Suprapubic skin (tissue), 4 donors: Measurements from ENCODE around the gene LPO. TPM values are rescaled to one million over a fixed set of nuclear protein-coding genes. Genes with fewer than 3 reads are reported as not detected.

ENCODE experiments used
- DNase-seq, 2 donors: peaks; one replicate each; pipeline ENCODE4 v3.0.0-alpha.2; 2019; ENCODE audit warnings: low spot score in 2 of 2
- H3K27ac ChIP-seq: fragments of 200-600 bp; sonication (generic); one replicate; pipeline ENCODE4 v1.5.1; 2019
- H3K27me3 ChIP-seq: fragments of 200-600 bp; sonication (generic); one replicate; pipeline ENCODE4 v1.5.1; 2019
- H3K36me3 ChIP-seq: fragments of 200-600 bp; sonication (generic); one replicate; pipeline ENCODE4 v1.5.1; 2019
- H3K4me1 ChIP-seq: fragments of 200-600 bp; sonication (generic); one replicate; pipeline ENCODE4 v1.5.1; 2019
- H3K4me3 ChIP-seq: fragments of 200-600 bp; sonication (generic); one replicate; pipeline ENCODE4 v1.5.1; 2019; ENCODE audit warnings: mild to moderate bottlenecking
- H3K9me3 ChIP-seq: fragments of 200-600 bp; sonication (generic); one replicate; pipeline ENCODE4 v1.5.1; 2019
- EP300 ChIP-seq: sonication (generic); formaldehyde crosslinking; IDR thresholded peaks from one replicate; pipeline ENCODE4 v1.6.1; 2017; ENCODE audit warnings: antibody characterized with exemption
- POLR2A ChIP-seq, 2 donors: fragments of 450-650 bp; IDR thresholded peaks; one replicate each; pipeline ENCODE4 v1.6.1; 2017; ENCODE audit warnings: antibody characterized with exemption in 2 of 2, mild to moderate bottlenecking in 2 of 2, moderate library complexity in 2 of 2
- POLR2AphosphoS5 ChIP-seq, 3 donors: sonication (generic); formaldehyde crosslinking; IDR thresholded peaks; one replicate each; pipeline ENCODE4 v1.6.1; 2017; ENCODE audit warnings: antibody characterized with exemption in 3 of 3
- WGBS: methylation state at CpG from one replicate; pipeline ENCODE4 v1.1.5; 2018; 5-methylcytosine and 5-hydroxymethylcytosine counted together
- total RNA-seq, 4 donors: library from RNA; depleted of rRNA; stranded (reverse); fragments of >200 nt; gene quantifications; one replicate each; pipeline ENCODE4 v1.1.0, GENCODE V29; 2016
- TF ChIP-seq, protein P1 (sequence below), 2 donors: fragments of 200-600 bp in 1 of 2; fragments of 450-650 bp in 1 of 2; sonication (generic) in 1 of 2; IDR thresholded peaks; one replicate each; pipeline ENCODE4 v1.5.1; 2016 to 2019; ENCODE audit warnings: antibody characterized with exemption in 2 of 2, mild to moderate bottlenecking in 1 of 2, moderate library complexity in 1 of 2

LPO gene
- total RNA-seq, 4 donors from 2014 or later = 0.19 to 0.23 TPM; not detected in 2

DNA sequence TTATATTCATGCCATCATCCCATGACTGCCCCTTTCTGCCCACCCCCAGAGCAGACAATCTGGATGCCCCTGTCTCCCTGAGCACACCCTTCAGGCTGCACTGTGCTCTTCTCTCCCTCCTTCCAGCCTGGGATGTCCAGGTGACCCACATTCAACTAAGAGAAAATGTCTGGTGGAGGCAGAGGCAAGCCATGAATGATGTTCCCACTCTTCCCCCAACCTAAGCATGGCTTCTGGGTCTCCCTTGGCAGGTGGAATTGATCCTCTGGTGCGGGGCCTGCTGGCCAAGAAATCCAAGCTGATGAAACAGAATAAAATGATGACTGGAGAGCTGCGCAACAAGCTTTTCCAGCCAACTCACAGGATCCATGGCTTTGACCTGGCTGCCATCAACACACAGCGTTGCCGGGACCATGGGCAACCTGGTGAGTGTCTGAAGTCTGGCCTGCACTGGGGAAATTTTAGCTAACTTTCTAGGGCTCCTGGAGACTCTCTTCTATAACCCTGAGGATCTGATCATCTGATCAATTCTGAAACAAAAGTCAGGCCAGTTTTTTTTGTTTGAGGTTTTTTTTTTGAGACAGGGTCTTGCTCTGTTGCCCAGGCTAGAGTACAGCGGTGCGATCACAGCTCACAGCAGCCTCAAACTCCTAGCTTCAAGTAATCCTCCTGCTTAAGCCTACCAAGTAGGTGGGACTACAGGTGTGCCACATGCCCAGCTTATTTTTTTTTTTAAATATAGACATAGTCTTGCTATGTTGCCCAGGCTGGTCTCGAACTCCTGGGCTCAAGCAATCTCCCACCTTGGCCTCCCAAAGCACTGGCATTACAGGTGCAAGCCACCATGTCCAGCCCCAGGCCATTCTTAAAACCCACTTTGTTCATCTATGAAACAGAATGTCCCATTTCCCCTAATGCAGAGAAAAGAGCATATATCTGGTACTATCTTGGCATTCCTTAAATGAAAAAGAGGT is 27.8 kb downstream of the LPO start:
- WGBS = 90% methylated on average over 7 of the region's 7 CpGs
- Histone ChIP-seq H3K9me3 (no peaks in the 10 kb centered on the region), H3K4me3 (no peak overlapping the region), H3K36me3 (no peaks in the 10 kb centered on the region), H3K4me1 (no peaks in the 10 kb centered on the region), H3K27me3 (peaks cover 52% of the 10 kb centered on the region), H3K27ac (no peak overlapping the region)
- TF ChIP-seq EP300 (no peak), POLR2A (IDR thresholded peaks at IDR 0.05) (no peak), POLR2AphosphoS5 (IDR thresholded peaks at IDR 0.05) (no peak)
- TF ChIP-seq, protein P1, sequence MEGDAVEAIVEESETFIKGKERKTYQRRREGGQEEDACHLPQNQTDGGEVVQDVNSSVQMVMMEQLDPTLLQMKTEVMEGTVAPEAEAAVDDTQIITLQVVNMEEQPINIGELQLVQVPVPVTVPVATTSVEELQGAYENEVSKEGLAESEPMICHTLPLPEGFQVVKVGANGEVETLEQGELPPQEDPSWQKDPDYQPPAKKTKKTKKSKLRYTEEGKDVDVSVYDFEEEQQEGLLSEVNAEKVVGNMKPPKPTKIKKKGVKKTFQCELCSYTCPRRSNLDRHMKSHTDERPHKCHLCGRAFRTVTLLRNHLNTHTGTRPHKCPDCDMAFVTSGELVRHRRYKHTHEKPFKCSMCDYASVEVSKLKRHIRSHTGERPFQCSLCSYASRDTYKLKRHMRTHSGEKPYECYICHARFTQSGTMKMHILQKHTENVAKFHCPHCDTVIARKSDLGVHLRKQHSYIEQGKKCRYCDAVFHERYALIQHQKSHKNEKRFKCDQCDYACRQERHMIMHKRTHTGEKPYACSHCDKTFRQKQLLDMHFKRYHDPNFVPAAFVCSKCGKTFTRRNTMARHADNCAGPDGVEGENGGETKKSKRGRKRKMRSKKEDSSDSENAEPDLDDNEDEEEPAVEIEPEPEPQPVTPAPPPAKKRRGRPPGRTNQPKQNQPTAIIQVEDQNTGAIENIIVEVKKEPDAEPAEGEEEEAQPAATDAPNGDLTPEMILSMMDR (IDR thresholded peaks at IDR 0.05) = no peak
- no peak for DNase-seq

DNA sequence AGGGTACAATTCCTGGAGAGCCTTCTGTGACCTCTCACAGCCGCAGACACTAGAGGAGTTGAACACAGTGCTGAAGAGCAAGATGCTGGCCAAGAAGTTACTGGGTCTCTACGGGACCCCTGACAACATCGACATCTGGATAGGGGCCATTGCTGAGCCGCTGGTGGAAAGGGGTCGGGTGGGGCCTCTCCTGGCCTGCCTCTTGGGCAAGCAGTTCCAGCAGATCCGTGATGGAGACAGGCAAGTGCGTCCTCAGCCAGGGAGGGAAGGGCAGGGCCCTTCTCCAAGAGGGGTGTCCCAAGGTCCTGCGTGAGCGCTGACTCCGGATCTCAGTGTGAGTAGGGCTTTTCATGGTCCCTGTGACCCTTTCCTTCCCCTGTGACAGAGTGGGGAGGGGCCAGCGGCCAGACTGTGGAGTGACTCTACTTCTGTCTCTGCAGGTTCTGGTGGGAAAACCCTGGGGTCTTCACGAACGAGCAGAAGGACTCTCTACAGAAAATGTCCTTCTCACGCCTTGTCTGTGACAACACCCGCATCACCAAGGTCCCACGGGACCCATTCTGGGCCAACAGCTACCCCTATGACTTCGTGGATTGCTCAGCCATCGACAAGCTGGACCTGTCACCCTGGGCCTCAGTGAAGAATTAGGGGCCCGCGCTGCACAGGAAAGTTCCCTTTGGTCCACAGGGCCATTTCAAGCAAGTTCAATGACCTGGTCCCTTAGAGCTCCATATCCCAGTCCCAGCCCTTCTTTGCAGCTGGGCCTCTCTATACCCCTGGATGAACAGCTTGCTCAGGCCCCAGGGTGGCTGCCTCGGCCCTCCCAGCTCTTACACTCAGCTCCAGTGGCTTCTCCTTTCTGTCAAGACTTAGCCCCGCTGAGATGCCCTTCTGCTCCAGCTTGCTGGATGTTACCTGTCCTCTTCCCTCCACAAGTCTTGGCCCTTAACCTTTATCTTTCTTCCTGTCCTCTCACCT is 29.3 kb downstream of the LPO start:
- Histone ChIP-seq H3K4me3 (no peak overlapping the region), H3K27me3 (peaks cover 39% of the 10 kb centered on the region), H3K36me3 (no peaks in the 10 kb centered on the region), H3K4me1 (no peaks in the 10 kb centered on the region), H3K9me3 (no peaks in the 10 kb centered on the region), H3K27ac (no peak overlapping the region)
- DNase-seq = no peak
- TF ChIP-seq, protein P1 (IDR thresholded peaks at IDR 0.05) = no peak
- no peak for TF ChIP-seq POLR2AphosphoS5 (IDR thresholded peaks at IDR 0.05)
- TF ChIP-seq POLR2A (IDR thresholded peaks at IDR 0.05) = no peak
- no peak for TF ChIP-seq EP300
- 87% methylated on average over 17 of the region's 22 CpGs for WGBS

DNA sequence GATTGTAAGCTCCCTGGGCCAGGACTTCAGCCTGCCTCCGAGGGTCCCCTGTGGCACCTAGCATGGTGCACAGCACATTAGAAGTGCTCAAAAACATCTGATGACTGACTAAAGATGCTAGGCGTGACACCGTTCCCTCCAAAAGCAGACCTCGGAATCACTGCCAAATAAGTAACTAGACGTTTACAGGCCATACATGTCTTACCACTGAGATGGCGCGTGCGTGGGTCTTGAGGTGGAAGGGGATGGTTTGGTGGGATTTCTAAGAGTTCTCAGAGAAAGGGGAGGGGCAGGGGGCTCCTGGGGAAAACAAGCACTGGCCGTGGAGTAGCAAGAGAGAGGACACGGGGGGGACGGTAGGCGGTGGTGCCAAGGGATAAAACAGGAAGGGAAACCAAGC is 29.9 kb downstream of the LPO start:
- DNase-seq = no peak
- H3K4me3 ChIP-seq = no peak overlapping the region
- 86% methylated on average over 12 of the region's 12 CpGs for WGBS

DNA sequence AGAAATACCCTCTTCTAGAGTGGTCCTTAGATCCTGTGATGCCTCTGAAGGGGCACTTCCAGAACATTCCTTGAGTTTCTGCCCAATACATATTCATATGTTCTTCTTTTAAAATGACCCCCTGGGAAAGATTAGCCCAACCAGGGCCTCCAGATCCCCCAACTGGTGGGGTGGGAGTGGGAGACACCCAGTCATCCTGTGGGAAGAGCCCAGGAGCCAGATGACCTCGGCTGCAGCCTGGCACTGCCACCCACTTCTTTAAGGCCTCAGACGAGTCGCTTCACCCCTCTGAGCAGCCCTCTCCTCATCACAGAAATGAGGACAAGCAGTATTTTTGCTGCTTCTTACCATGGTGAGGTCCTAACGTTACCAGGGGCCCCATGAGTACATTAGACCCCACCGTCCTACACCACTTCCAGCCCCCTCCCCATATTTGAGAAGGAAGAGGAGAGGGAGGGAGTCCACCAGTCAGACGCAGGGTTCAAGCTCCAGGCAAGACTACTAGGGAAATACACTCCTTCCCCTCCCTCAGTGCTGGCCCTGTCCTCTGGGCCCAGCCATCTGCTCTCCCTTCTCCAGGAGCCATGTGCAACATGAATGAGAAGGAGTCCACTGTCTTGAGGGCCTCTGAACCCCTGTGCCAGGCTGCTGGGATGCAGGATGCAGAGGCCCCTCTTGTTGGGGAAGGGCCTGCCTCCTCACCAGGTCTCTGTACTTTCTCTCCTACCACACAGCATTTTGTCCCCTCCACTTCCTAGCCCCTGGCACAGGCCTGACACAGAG is 30.6 kb downstream of the LPO start:
- H3K9me3 ChIP-seq = no peaks in the 10 kb centered on the region
- no peaks in the 10 kb centered on the region for H3K36me3 ChIP-seq
- H3K27me3 ChIP-seq = peaks cover 26% of the 10 kb centered on the region
- TF ChIP-seq POLR2A (IDR thresholded peaks at IDR 0.05) (no peak), EP300 (no peak), POLR2AphosphoS5 (IDR thresholded peaks at IDR 0.05) (no peak)
- TF ChIP-seq, protein P1 (IDR thresholded peaks at IDR 0.05) = no peak
- WGBS = 79% methylated on average over 6 of the region's 6 CpGs
- no peak overlapping the region for H3K27ac ChIP-seq
- no peak for DNase-seq
- no peaks in the 10 kb centered on the region for H3K4me1 ChIP-seq
- no peak overlapping the region for H3K4me3 ChIP-seq

More for the DNA sequence above, 29.9 kb downstream of the LPO start:
- Histone ChIP-seq H3K4me1 (no peaks in the 10 kb centered on the region), H3K36me3 (no peaks in the 10 kb centered on the region), H3K27me3 (peaks cover 32% of the 10 kb centered on the region), H3K9me3 (no peaks in the 10 kb centered on the region), H3K27ac (no peak overlapping the region)
- TF ChIP-seq, protein P1 (IDR thresholded peaks at IDR 0.05) = no peak
- TF ChIP-seq POLR2A (IDR thresholded peaks at IDR 0.05) (no peak), EP300 (no peak), POLR2AphosphoS5 (IDR thresholded peaks at IDR 0.05) (no peak)
